Fibroblast of skin of left quadriceps (primary cell): Measurements from ENCODE around the gene ASPRV1.
"Not testable (repeated sequence)": the region's sequence is repeated elsewhere in the genome, so short reads cannot be mapped to it uniquely, and the experiment has no call there.

Experiments used
- DNase-seq, 2 experiments: peaks; one replicate each; pipeline ENCODE4 v3.0.0-alpha.2; 2013; ENCODE audit warnings: low read depth in 2 of 2

ASPRV1 gene

DNA sequence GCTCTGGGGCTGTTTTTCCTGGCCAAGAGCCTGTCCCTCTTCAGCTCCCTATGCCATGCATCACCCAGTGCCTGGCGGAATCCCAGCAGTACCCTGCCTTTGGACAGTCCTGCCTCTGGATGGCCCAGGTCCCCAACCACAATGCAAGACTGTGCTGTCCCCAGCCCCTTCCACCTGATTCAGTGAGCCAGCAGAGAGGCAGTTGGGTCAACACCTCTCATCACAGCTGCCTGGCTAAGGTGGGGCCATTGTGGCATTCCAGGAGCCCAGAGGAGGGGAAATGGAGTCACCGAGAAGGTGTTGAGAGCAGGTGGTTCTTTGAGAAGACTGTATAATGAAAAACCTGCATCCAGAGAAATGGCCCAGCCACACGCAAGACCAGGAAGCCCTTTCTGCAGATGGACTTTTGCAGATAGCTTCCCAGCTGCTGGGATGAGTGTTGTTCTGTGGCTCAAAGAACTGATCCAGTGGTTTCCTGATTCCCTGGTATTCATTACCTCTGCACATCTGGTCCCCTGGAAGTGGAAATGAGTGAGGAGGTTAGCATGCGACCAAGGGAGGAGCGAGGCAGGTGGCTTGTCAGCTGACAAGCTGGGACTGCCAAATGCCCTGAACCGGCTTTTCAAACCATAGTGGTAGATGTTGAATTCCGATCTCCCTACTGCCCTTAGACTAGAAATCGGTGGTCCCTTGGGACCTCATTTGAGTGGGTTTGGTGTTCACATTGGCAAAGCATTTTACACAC, 1.7 kb upstream of the ASPRV1 start:
- DNase-seq, result no peak

DNA sequence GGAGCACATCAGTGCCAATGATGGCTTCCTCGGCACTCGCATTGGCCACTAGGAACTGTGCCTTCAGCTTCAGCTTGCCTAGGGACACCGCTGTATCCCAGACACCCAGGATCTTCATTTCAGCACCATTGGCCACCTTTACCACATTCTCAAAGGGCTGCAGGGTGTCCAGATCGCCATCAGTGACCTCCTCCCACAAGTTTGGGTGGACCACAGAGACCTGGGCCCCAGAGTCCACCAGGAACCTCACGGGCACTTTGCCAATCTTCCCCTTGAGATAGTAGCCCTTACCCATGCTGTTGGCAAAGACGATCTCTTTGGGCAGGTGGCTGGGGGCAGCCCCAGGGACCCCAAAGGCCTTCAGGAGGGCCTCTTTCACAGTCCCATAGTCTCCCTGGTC, 610 bp downstream of the ASPRV1 start:
- no peak for DNase-seq

DNA sequence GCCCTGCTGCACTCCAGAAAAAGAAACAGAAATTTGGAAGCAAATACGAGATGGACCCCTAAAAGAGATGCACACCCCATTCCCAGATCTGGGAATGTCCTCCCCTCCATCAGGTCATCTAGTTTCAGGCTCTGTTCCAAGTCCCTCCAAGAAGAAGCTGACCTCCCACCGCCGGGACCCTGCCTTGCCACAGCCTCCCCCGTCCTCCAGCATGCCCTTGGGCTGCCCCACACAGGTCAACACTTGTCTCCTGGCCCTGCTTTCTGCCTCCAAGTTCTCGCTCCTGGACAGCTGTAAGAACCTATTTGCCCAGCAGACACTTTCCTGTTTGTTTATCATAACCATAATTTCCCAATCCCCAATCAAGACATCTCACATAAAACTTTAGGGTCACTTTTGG, 2.0 kb downstream of the ASPRV1 start:
- DNase-seq, result no peak

DNA sequence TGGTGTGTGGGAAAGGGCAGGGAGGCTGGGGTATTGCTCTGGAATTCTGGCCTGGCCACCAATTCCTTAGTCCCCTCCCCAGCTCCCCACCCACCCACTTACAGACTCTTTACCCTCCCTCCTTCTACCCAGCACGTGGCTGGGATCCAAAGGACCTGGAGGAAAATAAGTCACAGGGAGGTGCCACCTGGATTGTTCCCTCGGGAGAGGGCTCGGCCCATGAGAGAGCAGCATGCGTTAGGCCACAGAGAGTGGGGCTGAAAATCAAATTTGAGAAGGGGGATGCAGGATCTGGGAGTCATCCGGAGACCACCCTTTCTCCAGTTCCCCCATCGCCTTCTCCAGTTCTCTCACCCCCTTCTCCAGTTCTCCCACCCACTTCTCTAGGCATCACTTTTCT, 3.0 kb downstream of the ASPRV1 start:
- no peak for DNase-seq

DNA sequence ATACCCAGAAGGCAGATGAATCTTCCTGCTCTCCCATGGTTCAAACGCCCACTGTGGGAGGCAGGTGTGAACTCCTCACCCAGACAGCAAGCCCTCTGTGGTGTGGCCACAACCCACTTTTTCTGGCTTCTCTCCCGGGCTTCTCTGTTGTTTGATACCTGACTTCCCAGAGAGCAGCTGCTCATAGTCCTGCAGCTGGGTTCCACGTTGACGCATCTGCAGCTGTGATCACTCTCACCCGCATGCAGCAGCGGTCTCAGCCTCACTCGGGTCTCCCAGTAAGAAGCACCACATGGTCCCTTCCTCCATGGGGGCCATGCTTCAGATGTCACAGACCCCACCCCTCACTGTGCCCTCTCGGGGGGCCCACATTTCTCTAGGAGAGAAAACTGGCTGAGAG, 3.5 kb downstream of the ASPRV1 start:
- DNase-seq, result no peak

DNA sequence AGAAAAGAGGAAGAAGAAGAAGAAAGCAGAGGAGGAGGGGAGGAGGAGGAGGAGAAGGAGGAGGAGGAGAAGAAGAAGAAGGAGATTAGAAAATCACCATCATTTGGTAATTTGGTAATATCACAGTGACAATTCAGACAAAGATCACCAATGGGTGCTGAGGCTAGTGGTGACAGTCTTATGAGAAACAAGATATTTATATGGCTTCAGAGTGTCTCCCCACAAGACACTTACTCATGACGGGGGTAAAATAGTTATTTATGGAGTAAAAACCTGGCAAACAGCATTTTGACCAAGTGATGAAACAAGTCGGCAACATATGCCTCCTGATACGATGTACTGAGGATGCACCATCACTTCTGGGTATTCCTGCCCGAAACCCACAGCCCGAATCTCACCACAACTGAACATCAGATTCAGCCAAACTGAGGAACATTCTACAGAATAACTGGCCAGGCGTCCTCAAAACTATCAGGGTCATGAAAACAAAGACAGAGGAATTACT, 4.9 kb downstream of the ASPRV1 start:
- DNase-seq, result no peak

DNA sequence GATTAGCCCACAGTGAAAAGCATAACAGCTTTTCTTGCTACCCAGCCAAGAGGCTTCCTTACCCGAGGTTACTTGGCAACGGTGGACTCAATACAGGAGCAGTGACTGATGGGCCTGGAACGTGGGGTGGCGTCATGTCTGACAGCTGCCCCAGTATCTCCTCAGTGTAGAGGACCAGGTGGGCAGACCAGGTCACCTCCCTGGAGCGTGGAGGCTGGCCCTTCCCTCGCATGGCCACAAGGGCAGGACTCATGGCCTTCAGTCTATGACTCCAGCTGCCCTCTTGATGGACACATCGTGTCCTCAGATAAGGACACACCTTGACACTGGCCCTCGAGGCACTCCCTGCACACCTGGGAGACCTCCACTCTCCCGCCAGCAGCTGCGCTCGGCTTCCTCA, 6.4 kb downstream of the ASPRV1 start:
- DNase-seq, result no peak

DNA sequence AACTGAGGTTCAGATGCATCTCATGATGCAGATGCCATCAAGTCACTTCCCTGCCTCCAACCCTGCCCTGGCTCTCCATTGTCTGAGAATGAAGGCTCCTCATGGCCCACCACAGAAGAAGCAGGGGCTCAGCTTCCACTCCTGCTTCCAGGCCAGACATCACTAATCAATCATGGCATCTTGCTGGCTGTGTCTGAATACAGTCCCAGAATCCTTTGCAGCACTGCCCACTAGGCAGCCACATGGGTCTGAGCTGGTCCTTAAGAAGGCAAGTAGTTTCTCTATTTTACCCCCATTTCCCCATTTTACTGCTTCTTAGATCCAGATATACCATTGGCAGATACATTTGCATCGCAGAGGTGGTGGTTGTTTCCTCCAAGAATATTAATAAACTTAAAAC, 7.3 kb downstream of the ASPRV1 start:
- no peak for DNase-seq

DNA sequence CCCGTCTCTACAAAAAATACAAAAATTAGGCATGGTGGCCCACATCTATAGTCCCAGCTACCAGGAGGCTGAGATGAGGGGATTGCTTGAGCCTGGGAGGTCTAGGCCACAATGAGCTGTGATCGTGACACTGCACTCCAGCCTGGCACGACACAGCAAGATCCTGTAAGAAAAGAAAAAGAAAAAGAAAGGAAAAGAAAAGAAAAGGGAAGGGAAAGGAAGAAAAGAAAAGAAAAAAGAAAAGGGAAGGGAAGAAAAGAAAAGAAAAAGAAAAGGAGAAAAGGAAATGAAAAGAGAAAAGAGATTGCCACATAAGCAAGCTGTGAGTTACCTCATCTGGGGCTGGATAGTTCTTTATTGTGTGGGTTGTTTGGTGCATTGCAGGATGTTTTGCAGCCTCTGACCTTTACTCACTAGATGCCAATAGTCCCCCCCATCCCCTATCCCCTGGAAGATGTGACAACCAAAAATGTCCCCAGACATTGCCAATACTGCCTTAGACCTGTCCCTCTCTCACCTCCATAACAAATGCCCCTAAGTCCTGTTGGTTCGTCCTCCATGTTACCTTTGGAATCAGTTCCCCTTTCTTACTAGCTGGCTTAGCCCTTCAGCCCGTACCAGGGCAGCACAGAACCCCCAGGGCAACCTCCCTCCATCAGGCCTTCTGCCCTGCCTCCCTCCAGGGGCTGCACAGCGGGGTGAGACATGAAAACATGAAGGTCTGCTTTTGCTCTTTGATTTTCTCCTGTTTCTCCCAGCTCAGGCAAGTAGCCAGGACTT, 8.9 kb downstream of the ASPRV1 start:
- no peak for DNase-seq

DNA sequence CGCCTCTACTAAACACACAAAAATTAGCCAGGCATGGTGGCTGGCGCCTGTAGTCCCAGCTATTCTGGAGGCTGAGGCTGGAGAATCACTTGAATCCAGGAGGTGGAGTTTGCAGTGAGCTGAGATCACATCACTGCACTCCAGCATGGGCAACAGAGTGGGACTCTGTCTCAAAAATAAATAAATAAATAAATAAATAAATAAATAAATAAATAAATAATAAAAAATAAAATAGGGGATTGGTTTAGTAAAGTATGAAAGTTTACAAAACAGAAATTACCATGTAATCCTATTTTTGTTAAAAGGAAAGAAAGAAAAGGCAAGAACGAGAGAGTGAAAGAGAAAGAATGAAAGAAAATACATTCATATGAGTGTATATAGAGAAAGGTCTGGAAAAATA, 10.8 kb downstream of the ASPRV1 start:
- DNase-seq, result not testable (repeated sequence)

DNA sequence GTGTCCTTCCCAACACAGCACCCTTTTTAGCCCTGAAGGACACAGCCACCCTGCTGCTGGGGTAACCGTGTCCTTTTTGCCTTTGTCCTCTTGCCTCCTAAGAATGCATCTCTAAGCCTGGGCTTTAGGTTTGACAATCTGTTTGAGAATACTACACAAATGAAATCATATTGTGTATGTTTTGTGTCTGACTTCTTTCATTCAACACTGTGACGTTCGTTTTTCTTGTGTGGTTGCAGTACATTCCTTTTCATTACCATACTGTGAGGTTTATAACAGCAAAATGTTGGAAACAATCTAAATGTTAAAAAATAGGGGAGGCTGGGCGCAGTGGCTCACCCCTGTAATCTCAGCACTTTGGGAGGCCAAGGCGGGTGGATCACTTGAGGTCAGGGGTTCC, 11.2 kb downstream of the ASPRV1 start:
- no peak for DNase-seq

DNA sequence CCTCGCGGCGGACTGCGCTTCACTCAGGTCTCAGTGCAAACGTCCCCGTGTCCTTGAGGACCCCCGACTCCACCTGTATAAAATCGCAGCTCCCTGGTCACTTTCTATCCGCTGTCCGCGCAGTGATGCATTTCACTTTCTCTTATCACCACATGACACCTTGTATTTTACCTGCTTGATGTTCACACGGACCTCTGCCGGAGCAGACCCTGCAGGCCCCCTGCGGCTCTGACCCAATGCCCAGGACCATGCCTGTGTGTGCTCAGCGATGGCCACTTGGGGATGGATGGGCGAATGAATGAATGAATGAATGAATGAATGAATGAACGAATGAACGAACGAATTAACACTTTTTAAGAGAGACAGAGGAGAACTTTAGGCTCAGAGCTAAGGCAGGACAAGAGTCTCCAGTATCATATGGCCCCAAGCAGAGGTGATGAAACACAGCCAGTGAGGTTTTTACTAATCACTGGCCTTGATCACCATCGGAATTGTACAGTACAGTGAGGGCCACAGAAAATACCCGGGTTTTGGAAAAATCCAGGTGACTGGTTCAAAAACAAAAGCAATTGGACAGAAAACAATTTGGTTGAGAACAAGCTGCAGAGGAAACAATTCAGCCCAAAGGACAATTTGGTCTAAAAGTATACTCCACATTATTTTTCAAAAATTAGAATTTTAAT, 12.3 kb downstream of the ASPRV1 start:
- no peak for DNase-seq

DNA sequence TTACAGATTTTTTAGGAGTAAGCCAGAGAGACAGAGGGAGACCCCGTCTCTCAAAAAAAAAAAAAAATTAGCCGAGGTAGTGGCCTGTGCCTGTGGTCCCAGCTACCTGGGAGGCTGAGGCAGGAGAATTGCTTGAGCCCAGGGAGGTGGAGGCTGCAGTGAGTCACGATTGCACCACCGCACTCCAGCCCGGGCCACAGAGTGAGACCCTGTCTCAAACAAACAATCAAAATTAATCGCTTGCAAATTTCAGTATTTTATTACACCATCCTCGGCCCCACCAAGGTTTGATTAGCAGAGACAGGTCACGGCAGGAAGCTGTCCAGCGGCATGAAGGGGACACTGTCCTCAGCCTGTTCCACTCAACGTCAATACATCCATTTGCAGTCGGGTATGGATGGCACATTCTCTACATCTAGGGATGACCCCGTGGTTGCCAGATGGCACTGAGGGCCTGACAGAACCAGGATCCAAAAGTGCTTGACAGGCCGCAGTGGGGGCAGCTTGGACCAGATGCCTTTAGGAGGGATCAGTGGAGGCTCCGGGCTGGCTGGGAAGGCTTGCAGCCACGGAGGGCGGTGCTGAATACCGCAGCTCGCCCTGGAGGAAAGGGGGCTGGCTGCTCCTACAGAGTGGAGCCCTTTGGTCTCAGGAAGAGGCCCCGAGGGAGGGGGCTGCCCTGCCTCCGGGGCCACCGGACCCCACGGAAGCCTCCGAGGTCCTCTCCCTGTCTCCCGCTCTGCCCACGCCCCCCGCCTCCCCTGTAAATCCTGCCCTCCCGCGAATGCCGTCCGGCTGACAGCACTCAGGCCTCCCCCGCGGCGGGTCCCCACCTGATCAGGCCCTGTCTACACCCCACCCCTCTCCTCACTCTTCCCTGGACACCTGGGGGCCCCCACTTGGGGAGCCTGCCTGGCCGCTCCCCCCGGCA, 13.1 kb downstream of the ASPRV1 start:
- DNase-seq, result no peak

DNA sequence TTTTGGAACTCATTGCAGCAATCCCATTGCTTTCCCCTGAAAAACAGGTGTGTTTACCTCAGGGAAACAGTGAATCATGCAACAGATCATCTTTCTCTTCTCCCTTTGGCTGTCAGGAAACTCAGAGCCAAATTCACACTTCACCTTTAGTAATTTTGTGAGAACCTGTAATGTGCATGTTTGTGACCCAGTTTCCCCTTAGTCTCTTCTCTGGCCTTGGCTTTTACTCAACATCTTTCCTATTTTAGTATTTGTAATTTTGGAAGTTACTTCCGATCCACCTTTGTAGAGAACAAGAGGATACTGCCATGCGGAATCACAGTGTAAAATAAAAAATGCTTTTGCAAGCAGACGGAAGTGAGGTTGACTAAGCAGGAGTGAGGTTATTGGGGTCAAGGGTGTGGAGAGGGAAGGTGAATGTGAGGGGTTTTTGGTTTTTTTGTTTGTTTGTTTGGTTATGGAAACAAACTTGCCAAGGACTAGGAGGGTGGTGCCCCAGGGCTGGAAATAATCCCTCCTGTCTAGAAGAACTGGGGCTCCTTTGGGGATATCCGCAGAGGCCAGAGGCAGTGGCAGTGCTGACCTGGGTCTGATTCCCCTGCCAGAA, 14.0 kb downstream of the ASPRV1 start:
- no peak for DNase-seq

DNA sequence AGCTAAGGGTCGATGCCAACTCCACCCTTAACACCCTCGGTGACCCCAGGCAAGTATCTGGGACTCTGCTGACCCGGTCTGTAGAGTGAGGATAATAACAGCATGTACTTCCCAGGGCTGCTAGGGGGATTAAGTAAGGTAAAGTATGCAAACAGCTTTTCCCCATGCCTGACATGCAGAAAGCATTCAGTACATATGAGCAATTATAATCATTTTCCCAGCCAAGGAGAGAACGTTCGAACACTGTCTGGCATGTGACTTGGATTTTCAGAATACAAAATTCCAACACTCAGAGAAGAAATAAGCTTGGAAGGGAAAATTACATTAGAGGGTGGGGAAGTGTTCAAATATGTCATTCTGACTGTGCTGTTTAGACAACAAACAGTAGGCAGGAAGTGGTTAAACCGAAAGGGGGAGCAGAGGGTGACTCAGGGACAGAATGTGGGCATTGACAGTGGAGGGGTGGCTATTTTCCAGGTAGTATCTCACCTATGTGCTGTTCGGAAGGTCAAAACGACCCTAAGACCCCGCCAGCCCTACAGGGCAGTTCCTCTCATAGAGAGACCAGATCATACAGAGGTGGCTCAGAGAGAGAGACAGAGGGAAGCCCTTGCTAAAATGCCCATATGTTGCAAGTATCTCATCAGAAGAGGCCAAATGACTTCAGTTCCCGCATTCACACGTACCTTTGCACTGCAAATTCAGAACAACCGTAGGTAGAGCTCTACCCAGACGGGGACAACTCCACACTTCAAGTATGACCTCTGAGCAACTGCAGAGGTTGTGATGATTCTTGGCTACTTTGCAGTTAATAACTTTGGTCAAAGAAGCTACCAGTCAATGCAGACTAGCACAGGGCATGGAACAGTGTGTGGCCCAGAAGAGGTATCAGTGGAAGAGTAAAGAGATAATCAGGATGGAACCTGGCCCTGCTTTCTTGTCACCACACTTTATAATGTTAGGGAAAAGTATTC, 14.8 kb downstream of the ASPRV1 start:
- peak in 1 of 2 experiments; percentile 18 for DNase-seq

DNA sequence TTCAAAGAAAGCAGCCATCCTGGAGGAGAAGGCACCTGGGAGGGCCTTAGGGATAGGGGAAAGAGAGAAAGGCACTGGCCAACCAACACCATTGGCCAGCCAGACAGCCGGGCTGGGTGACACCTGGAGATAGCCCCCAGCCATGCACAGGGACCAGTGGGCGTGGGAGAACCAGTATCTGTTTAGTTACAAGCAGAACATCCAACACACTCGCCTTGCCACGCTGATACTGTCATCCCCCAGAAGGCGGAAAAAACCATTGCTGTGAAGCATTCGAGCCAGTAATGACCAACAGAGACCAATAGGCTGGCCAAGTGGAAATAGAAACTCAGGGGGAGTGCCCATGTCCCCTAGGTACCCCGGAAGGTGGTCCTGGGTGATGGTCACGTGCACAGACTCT, 15.5 kb downstream of the ASPRV1 start:
- no peak for DNase-seq

DNA sequence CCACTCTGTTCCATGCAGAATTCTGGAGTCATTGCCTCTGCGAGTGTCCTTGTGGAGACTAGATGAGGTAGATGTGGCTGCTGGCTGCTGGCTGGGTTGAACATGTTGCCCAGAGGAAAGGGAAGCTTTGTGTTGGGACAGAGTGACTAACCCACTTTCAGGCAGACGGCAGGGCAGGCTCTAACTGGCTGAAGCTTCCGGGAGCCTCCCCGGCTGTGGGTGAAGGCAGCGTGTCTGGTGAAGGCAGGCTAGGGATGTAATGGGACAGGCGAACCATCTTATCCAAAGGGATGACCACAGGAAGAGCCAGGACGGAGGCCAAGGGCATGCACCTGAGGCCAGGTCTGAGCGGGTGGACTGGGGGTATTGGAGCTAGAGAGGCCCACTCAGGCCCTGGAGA, 16.0 kb downstream of the ASPRV1 start:
- DNase-seq, result no peak

DNA sequence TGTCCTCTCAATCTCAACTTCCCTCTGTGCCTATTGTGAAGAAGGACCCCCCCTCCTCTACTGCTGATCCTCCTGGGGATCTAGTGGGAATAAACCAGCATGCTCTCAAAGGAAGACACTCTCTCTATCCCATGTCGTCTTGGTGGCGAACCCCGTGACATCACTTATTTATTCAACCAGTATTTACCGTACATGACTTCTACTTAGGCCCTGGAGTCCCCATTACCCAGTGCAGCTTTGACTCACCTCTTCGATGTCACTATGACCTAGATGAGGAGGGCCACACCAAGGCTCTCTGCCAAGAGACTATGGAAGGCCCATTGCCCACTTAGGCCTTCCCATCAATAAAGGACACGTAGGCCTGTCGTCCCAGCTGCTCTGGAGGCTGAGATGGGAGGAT, 16.7 kb downstream of the ASPRV1 start:
- no peak for DNase-seq

DNA sequence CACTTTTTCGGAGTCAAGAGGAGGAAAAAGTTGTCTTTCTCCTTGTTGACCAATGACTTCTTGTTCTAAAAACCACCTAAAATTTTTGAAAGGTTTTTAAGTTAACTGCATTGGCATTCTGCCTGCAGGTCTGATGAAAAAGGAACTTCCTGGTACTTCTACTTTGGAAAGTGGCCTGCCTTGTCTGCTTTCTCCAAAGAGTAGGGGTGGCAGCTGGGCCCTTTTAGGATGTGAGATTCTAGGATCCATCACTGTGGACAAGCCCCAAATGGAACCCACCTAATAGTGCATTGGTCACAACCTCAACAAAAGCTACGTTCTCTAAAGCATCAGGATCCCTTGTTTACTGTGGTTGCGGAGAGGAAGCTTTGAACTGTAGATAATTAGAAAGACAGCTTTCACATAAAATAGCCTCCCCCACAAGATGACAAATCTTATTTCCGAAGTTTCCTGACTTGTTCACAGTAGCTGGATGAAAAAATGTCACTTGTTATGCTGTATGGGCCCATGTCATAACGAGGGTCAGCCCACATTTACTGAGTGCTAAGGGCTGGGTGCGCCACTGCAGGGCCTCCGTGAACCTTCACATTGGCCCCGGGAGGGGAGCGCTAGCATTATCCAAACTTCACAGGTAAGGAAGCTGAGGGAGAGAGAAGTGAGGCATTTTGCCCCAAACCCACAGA, 17.4 kb downstream of the ASPRV1 start:
- DNase-seq, result no peak
